ENCODE measurements around the gene DFFB.

- no peak for TF ChIP-seq POLR2A (IDR thresholded peaks at IDR 0.05; ENCODE audit: low read length)
- no peak for TF ChIP-seq GATA1 (IDR thresholded peaks at IDR 0.05; ENCODE audit: low read depth, low read length)
Measured at GRCh38 chr1:3827813-3828307, 29.4 kb upstream of the DFFB start.
